ENCODE results near the gene TMEFF2. TPM values are rescaled to one million over a fixed set of nuclear protein-coding genes. Genes with fewer than 3 reads are reported as not detected.

TMEFF2 gene
- total and polyA plus RNA-seq, 2 of the 8 experiments (the other 6 are each of a cell fraction or from before 2014, with no cell fraction given) = 0.91 to 3.7 TPM

- Histone ChIP-seq H3K79me1 (ENCODE audit: low read depth, low read length) (no peaks in the 10 kb centered on the region), H4K5ac (ENCODE audit: insufficient read length, low read depth, low read length) (no peak overlapping the region), H3K27me3 (replicated peaks in 1 of 4; ENCODE audit: control insufficient read depth in 3 of 4, extremely low read depth in 1 of 4, insufficient read depth in 3 of 4, low read length in 3 of 4) (no peaks in the 10 kb centered on the region), H3K56ac (replicated peaks; ENCODE audit: insufficient read length, low read depth, low read length) (no peak overlapping the region), H2AFZ (ENCODE audit: low read length) (no peak overlapping the region), H3K36me3 (ENCODE audit: control insufficient read depth in 2 of 4, insufficient read depth in 4 of 4, low read length in 3 of 4) (no peaks in the 10 kb centered on the region), H3K14ac (ENCODE audit: insufficient read length) (no peak overlapping the region), H3K23me2 (ENCODE audit: low read depth, low read length) (no peaks in the 10 kb centered on the region), H3K23ac (ENCODE audit: insufficient read length) (no peak overlapping the region), H3K4me1 (replicated peaks in 1 of 4; ENCODE audit: control insufficient read depth in 3 of 4, insufficient read depth in 4 of 4, low read length in 3 of 4) (no peaks in the 10 kb centered on the region), H2BK20ac (ENCODE audit: low read length) (no peak overlapping the region), H3K18ac (ENCODE audit: extremely low read depth, low read length) (no peak overlapping the region), H3K79me2 (ENCODE audit: control insufficient read depth in 1 of 2, insufficient read depth in 2 of 2, low read length in 2 of 2) (no peaks in the 10 kb centered on the region), H2BK12ac (ENCODE audit: low read depth, low read length) (no peak overlapping the region), H4K20me1 (replicated peaks in 1 of 2; ENCODE audit: control insufficient read depth in 1 of 2, insufficient read depth in 2 of 2, low read length in 2 of 2) (no peaks in the 10 kb centered on the region), H2BK120ac (replicated peaks; ENCODE audit: low read depth, low read length) (no peak overlapping the region), H3K4me3 (ENCODE audit: extremely low read depth in 1 of 4, insufficient read depth in 2 of 4, low read depth in 3 of 4, low read length in 4 of 4) (no peak overlapping the region), H4K91ac (replicated peaks; ENCODE audit: insufficient read length, low read length) (no peak overlapping the region), H2AK5ac (ENCODE audit: low read depth, low read length) (no peak overlapping the region), H3K9ac (replicated peaks in 1 of 4; ENCODE audit: extremely low read depth in 1 of 4, low read depth in 3 of 4, low read length in 3 of 4) (no peak overlapping the region), H2BK15ac (ENCODE audit: low read length) (no peak overlapping the region), H3K4me2 (ENCODE audit: insufficient read depth in 1 of 2, low read depth in 2 of 2, low read length in 2 of 2) (no peak overlapping the region), H3K4ac (replicated peaks; ENCODE audit: insufficient read length, low read depth, low read length) (no peak overlapping the region), H2BK5ac (ENCODE audit: low read depth, low read length) (no peak overlapping the region), H3K9me3 (ENCODE audit: insufficient read depth in 2 of 2, low read depth in 1 of 2, low read length in 1 of 2) (no peaks in the 10 kb centered on the region), H3K27ac (ENCODE audit: low read depth, low read length) (no peak overlapping the region), H4K8ac (ENCODE audit: extremely low read depth, insufficient read depth, low read length) (no peak overlapping the region)
- ChIA-PET CTCF (ENCODE audit: partially characterized antibody) (interaction anchor here (0.8 to 1.8 kb wide), 11 partner anchors 10 to 173 kb away, joined by 3 to 9 read pairs (median 4); no protein-coding TSS in a partner anchor), POLR2A (ENCODE audit: partially characterized antibody) (no interaction called here)
- 96% methylated on average over 6 of the region's 6 CpGs; no CpG with 5 or more reads in 1 of the 2 experiments for WGBS, 2 experiments (ENCODE audit: extremely low coverage in 1 of 2, insufficient coverage in 1 of 2, insufficient read length in 1 of 2, insufficient replicate concordance in 2 of 2, low coverage in 1 of 2, low lambda C conversion rate in 2 of 2, missing lambda C conversion rate in 1 of 2)
- FAIRE-seq = no peak
- DNase-seq (ENCODE audit: low read depth in 1 of 2, low spot score in 2 of 2) = no peak
- no peak for TF ChIP-seq HDAC6 (IDR thresholded peaks at IDR 0.05; ENCODE audit: low read depth, low read length)
- no peak for TF ChIP-seq GTF2F1 (IDR thresholded peaks at IDR 0.05; ENCODE audit: borderline replicate concordance, low read depth, low read length)
- TF ChIP-seq YY1 (IDR thresholded peaks at IDR 0.05; ENCODE audit: low read depth, low read length) = no peak
- TF ChIP-seq SIN3A (conservative IDR thresholded peaks at IDR 0.05 in 1 of 2, IDR thresholded peaks at IDR 0.05 in 1 of 2; ENCODE audit: low read depth in 1 of 2, low read length in 2 of 2) = no peak
- no peak for TF ChIP-seq TEAD4 (IDR thresholded peaks at IDR 0.05; ENCODE audit: low read depth, low read length)
- TF ChIP-seq E2F6 (IDR thresholded peaks at IDR 0.05) = no peak
- no peak for TF ChIP-seq BRCA1 (IDR thresholded peaks at IDR 0.05; ENCODE audit: low read depth, low read length)
- TF ChIP-seq NRF1 (IDR thresholded peaks at IDR 0.05; ENCODE audit: low read depth, low read length) = no peak
- TF ChIP-seq CTCF (IDR thresholded peaks at IDR 0.05; ENCODE audit: control extremely low read depth in 1 of 3, insufficient read depth in 1 of 3, low read depth in 1 of 3, low read length in 3 of 3) = no peak
- TF ChIP-seq GABPA (IDR thresholded peaks at IDR 0.05; ENCODE audit: borderline replicate concordance, insufficient read depth, low read length) = no peak
These were observed 151.4 kb downstream of the TMEFF2 start for GRCh38 chr2:192043216-192043870.

Measured in H1 (cell line).